Chondrocyte (in vitro differentiated cells): ENCODE results near the gene CCL11. TPM values are rescaled to one million over a fixed set of nuclear protein-coding genes. Genes with fewer than 3 reads are reported as not detected.

Experiments
- DNase-seq: peaks from one replicate; pipeline ENCODE4 v3.0.0; 2021; ENCODE audit warnings: mixed read lengths, low spot score
- H3K27ac Mint-ChIP-seq: one replicate; pipeline ENCODE4 v1.8.0; 2021; ENCODE audit warnings: mild to moderate bottlenecking, moderate library complexity, mixed read lengths; ENCODE audit not compliant: unreplicated experiment
- H3K27me3 Mint-ChIP-seq: 2 replicates; pipeline ENCODE4 v1.8.0; 2021; ENCODE audit warnings: low read depth, mixed read lengths
- H3K36me3 Mint-ChIP-seq: 2 replicates; pipeline ENCODE4 v1.8.0; 2021; ENCODE audit warnings: low read depth, mixed read lengths
- H3K4me1 Mint-ChIP-seq: 2 replicates; pipeline ENCODE4 v1.8.0; 2021; ENCODE audit warnings: low read depth, mild to moderate bottlenecking, mixed read lengths
- H3K4me3 Mint-ChIP-seq: one replicate; pipeline ENCODE4 v1.8.0; 2021; ENCODE audit warnings: mild to moderate bottlenecking, moderate library complexity, mixed read lengths; ENCODE audit not compliant: unreplicated experiment
- H3K9me3 Mint-ChIP-seq: 2 replicates; pipeline ENCODE4 v1.8.0; 2021; ENCODE audit warnings: low read depth, mixed read lengths
- total RNA-seq: library from RNA; stranded (reverse); gene quantifications from 3 replicates; pipeline ENCODE4 v1.2.1, GENCODE V29; 2021
- TF ChIP-seq, protein P1 (sequence below): fragments of 200-600 bp; sonication (generic); IDR thresholded peaks from 2 replicates; pipeline ENCODE4 v1.5.0; 2021; ENCODE audit warnings: antibody characterized with exemption, mild to moderate bottlenecking, moderate library complexity

CCL11 gene
- total RNA-seq, 1 donor from 2014 or later = not detected

- H3K27ac Mint-ChIP-seq = peak overlapping the region; percentile 42
- H3K36me3 Mint-ChIP-seq = no peaks in the 10 kb centered on the region
- DNase-seq = no peak
- peaks cover 33% of the 10 kb centered on the region for H3K4me1 Mint-ChIP-seq
- TF ChIP-seq, protein P1, sequence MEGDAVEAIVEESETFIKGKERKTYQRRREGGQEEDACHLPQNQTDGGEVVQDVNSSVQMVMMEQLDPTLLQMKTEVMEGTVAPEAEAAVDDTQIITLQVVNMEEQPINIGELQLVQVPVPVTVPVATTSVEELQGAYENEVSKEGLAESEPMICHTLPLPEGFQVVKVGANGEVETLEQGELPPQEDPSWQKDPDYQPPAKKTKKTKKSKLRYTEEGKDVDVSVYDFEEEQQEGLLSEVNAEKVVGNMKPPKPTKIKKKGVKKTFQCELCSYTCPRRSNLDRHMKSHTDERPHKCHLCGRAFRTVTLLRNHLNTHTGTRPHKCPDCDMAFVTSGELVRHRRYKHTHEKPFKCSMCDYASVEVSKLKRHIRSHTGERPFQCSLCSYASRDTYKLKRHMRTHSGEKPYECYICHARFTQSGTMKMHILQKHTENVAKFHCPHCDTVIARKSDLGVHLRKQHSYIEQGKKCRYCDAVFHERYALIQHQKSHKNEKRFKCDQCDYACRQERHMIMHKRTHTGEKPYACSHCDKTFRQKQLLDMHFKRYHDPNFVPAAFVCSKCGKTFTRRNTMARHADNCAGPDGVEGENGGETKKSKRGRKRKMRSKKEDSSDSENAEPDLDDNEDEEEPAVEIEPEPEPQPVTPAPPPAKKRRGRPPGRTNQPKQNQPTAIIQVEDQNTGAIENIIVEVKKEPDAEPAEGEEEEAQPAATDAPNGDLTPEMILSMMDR = no peak
- H3K9me3 Mint-ChIP-seq = no peaks in the 10 kb centered on the region
- no peaks in the 10 kb centered on the region for H3K27me3 Mint-ChIP-seq
- H3K4me3 Mint-ChIP-seq = no peak overlapping the region
These were observed 15.3 kb downstream of the CCL11 start for GRCh38 chr17:34300652-34301370.

DNA sequence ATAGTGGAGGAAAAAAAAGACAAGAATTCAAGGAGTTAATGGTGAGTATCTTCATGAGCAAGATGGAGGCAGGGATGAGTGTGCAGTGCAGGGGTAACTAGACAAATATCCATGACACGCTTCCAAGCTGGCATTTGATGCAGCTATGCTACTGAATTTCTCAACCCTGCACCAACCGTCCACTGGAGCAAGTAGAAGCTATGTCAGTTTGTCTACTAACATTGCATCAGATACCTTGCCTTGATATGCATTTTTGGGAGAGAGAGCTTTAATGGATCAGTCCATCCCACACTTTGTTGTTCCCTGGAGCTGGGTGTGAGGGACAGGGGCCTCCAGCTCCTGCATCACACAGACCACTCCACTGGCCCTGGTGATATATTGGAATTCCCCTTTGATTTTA is 16.4 kb downstream of the CCL11 start:
- Mint-ChIP-seq H3K36me3 (no peaks in the 10 kb centered on the region), H3K27ac (no peak overlapping the region), H3K4me3 (no peak overlapping the region), H3K4me1 (peaks cover 38% of the 10 kb centered on the region), H3K27me3 (no peaks in the 10 kb centered on the region), H3K9me3 (no peaks in the 10 kb centered on the region)
- DNase-seq = no peak
- TF ChIP-seq, protein P1 = no peak

- TF ChIP-seq, protein P1 = no peak
- H3K4me3 Mint-ChIP-seq = no peak overlapping the region
- peaks cover 39% of the 10 kb centered on the region for H3K4me1 Mint-ChIP-seq
- H3K27ac Mint-ChIP-seq = no peak overlapping the region
- H3K9me3 Mint-ChIP-seq = no peaks in the 10 kb centered on the region
- DNase-seq = no peak
- H3K36me3 Mint-ChIP-seq = no peaks in the 10 kb centered on the region
- H3K27me3 Mint-ChIP-seq = no peaks in the 10 kb centered on the region
These were observed 17.1 kb downstream of the CCL11 start for GRCh38 chr17:34302636-34303035.

DNA sequence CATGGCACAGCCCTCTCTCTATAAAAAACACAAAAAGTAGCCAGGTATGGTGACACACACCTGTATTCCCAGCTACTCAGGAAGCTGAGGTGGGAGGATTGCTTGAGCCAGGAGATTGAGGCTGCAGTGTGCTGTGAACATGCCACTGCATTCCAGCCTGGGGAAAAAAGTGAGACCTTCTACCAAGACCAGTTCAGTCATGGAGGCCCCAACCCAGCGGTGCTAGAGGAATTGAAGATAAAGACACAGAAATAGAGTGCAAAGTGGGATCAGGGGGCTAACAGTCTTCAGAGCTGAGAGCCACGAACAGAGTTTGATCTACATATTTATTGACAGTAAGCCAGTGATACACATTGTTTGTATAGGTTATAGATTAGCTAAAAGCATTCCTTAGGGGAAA is 18.1 kb downstream of the CCL11 start:
- Mint-ChIP-seq H3K4me1 (peaks cover 34% of the 10 kb centered on the region), H3K27me3 (no peaks in the 10 kb centered on the region), H3K36me3 (no peaks in the 10 kb centered on the region), H3K4me3 (no peak overlapping the region), H3K27ac (no peak overlapping the region), H3K9me3 (no peaks in the 10 kb centered on the region)
- TF ChIP-seq, protein P1 = no peak
- no peak for DNase-seq

GRCh38 chr17:34305061-34305460 is 19.5 kb downstream of the CCL11 start:
- Mint-ChIP-seq H3K27me3 (no peaks in the 10 kb centered on the region), H3K9me3 (no peaks in the 10 kb centered on the region), H3K36me3 (no peaks in the 10 kb centered on the region), H3K4me3 (no peak overlapping the region), H3K27ac (no peak overlapping the region), H3K4me1 (peaks cover 28% of the 10 kb centered on the region)
- DNase-seq = no peak
- TF ChIP-seq, protein P1 = no peak
